GM12891 (cell line): ENCODE data around the gene GALNT7.

ENCODE experiments used
- PAX5 ChIP-seq: IDR thresholded peaks from 2 replicates; pipeline ENCODE4 v1.6.1; 2011; ENCODE audit warnings: low read length, moderate library complexity, mild to moderate bottlenecking; ENCODE audit not compliant: insufficient read depth, severe bottlenecking
- POLR2A ChIP-seq: IDR thresholded peaks from 2 replicates; pipeline ENCODE4 v1.6.1; 2011; ENCODE audit warnings: low read depth, low read length, control low read depth
- POLR2AphosphoS5 ChIP-seq: IDR thresholded peaks from 2 replicates; pipeline ENCODE4 v1.6.1; 2011; ENCODE audit warnings: low read depth, low read length, control low read depth
- SPI1 ChIP-seq: IDR thresholded peaks from 2 replicates; pipeline ENCODE4 v1.6.1; 2011; ENCODE audit warnings: low read depth, low read length, control low read depth
- TAF1 ChIP-seq: IDR thresholded peaks from 2 replicates; pipeline ENCODE4 v1.6.1; 2011; ENCODE audit warnings: low read depth, low read length, control low read depth

GRCh38 chr4:173282256-173282562 lies 113.6 kb downstream of the GALNT7 start:
- TF ChIP-seq POLR2A = no peak
- no peak for TF ChIP-seq POLR2AphosphoS5
- TF ChIP-seq TAF1 = no peak
- TF ChIP-seq SPI1 = no peak
- TF ChIP-seq PAX5 = no peak
